Body of pancreas (tissue), 4 donors: Measurements from ENCODE around the gene SERPINA9. TPM values are rescaled to one million over a fixed set of nuclear protein-coding genes. Genes with fewer than 3 reads are reported as not detected.

Experiments
- ATAC-seq: fragments of 150-250 bp; one replicate; pipeline ENCODE4 v1.9.1; 2016
- DNase-seq, 4 donors: peaks; one replicate each; pipeline ENCODE4 v3.0.0-alpha.2; 2019
- H3K27ac ChIP-seq, 4 donors: fragments of 200-600 bp; sonication (generic); 1 replicate in 3 of 4; 2 replicates in 1 of 4; pipeline versions ENCODE4 v1.5.1 to v1.6.1; 2016 to 2019; ENCODE audit warnings: mild to moderate bottlenecking in 1 of 4, mixed read lengths in 1 of 4, moderate library complexity in 1 of 4
- H3K27me3 ChIP-seq, 2 donors: fragments of 200-600 bp; sonication (generic); one replicate each; pipeline ENCODE4 v1.6.0; 2016; ENCODE audit warnings: mild to moderate bottlenecking in 1 of 2
- H3K36me3 ChIP-seq, 2 donors: fragments of 200-600 bp; sonication (generic); replicated peaks in 1 of 2; 2 replicates each; pipeline ENCODE4 v1.5.1; 2016; ENCODE audit warnings: low read depth in 2 of 2; ENCODE audit not compliant: insufficient read depth in 1 of 2
- H3K4me1 ChIP-seq: fragments of 200-600 bp; sonication (generic); one replicate; pipeline ENCODE4 v1.6.0; 2016
- H3K4me3 ChIP-seq, 2 donors: fragments of 200-600 bp; sonication (generic); 1 replicate in 1 of 2; 2 replicates in 1 of 2; pipeline ENCODE4 v1.5.1; 2016 to 2019
- H3K9me3 ChIP-seq, 3 donors: fragments of 200-600 bp; sonication (generic); 1 replicate in 2 of 3; 2 replicates in 1 of 3; pipeline ENCODE4 v1.5.1; 2016
- CTCF ChIP-seq, 7 experiments: fragments of 450-650 bp in 4 of 7; fragments of 200-600 bp in 3 of 7; sonication (generic) in 3 of 7; IDR thresholded peaks; one replicate each; pipeline ENCODE4 v1.5.1; 2016 to 2019; ENCODE audit warnings: antibody characterized with exemption in 7 of 7
- POLR2A ChIP-seq, 3 donors: fragments of 450-650 bp; IDR thresholded peaks; one replicate each; pipeline ENCODE4 v1.6.1; 2016; ENCODE audit warnings: antibody characterized with exemption in 3 of 3, mild to moderate bottlenecking in 2 of 3
- WGBS, 2 donors: methylation state at CpG; one replicate each; pipeline ENCODE4 v1.1.5; 2017; 5-methylcytosine and 5-hydroxymethylcytosine counted together
- intact Hi-C: fragments of 100-400 bp; cut with DNase I; formaldehyde crosslinking; loops from one replicate; pipeline ENCODE4 v1.15.1; 2023
- total RNA-seq, 2 donors: library from RNA; depleted of rRNA; stranded (reverse); fragments of >200 nt; gene quantifications; one replicate each; pipeline ENCODE4 v1.1.0, GENCODE V29; 2016

Gene SERPINA9
- total RNA-seq, 2 donors from 2014 or later, result not detected

- ATAC-seq (no peak), DNase-seq (no peak)
- Histone ChIP-seq H3K9me3 (peaks cover 0 to 5% (median 0%) of the 10 kb centered on the region in 3 donors), H3K27me3 (no peaks in the 10 kb centered on the region), H3K36me3 (no peaks in the 10 kb centered on the region), H3K4me1 (no peaks in the 10 kb centered on the region), H3K27ac (no peak overlapping the region), H3K4me3 (no peak overlapping the region)
- intact Hi-C loops, result no loop called here
- 84 to 92% methylated on average over 7 of the region's 7 CpGs for WGBS, 2 donors
- TF ChIP-seq POLR2A (IDR thresholded peaks at IDR 0.05) (no peak), CTCF (IDR thresholded peaks at IDR 0.05) (no peak)
Observed at GRCh38 chr14:94462763-94463572, 13.0 kb downstream of the SERPINA9 start.

- WGBS, 2 donors, result 75 to 78% methylated on average over 6 of the region's 6 CpGs
- no peaks in the 10 kb centered on the region for H3K4me1 ChIP-seq
- H3K4me3 ChIP-seq, result no peak overlapping the region
- no peaks in the 10 kb centered on the region for H3K36me3 ChIP-seq
- H3K27me3 ChIP-seq, result no peaks in the 10 kb centered on the region
- H3K9me3 ChIP-seq, result peaks cover 0 to 5% (median 0%) of the 10 kb centered on the region in 3 donors
- TF ChIP-seq CTCF (IDR thresholded peaks at IDR 0.05), result no peak
- no peak overlapping the region for H3K27ac ChIP-seq
- DNase-seq (no peak), ATAC-seq (no peak)
- intact Hi-C loops, result no loop called here
Observed at GRCh38 chr14:94462219-94462551, 13.8 kb downstream of the SERPINA9 start.

- peaks cover 0 to 5% (median 0%) of the 10 kb centered on the region in 3 donors for H3K9me3 ChIP-seq
- H3K4me1 ChIP-seq, result no peaks in the 10 kb centered on the region
- no peaks in the 10 kb centered on the region for H3K36me3 ChIP-seq
- ATAC-seq (no peak), DNase-seq (no peak)
- H3K27me3 ChIP-seq, result no peaks in the 10 kb centered on the region
- TF ChIP-seq POLR2A (IDR thresholded peaks at IDR 0.05) (no peak), CTCF (IDR thresholded peaks at IDR 0.05) (no peak)
- intact Hi-C loops, result no loop called here
- 80% methylated on average over 19 of the region's 19 CpGs for whole genome bisulfite sequencing, 2 donors
- H3K27ac ChIP-seq, result no peak overlapping the region
- H3K4me3 ChIP-seq, result no peak overlapping the region
Observed at GRCh38 chr14:94461526-94462218, 14.3 kb downstream of the SERPINA9 start.

GRCh38 chr14:94460631-94461416, 15.2 kb downstream of the SERPINA9 start:
- TF ChIP-seq POLR2A (IDR thresholded peaks at IDR 0.05) (no peak), CTCF (IDR thresholded peaks at IDR 0.05) (no peak)
- DNase-seq, result no peak
- intact Hi-C loops, result no loop called here
- H3K4me1 ChIP-seq, result no peaks in the 10 kb centered on the region
- ATAC-seq, result no peak
- H3K9me3 ChIP-seq, result peaks cover 0 to 5% (median 0%) of the 10 kb centered on the region in 3 donors
- WGBS, 2 donors, result 72 to 78% methylated on average over 8 of the region's 8 CpGs
- H3K27me3 ChIP-seq, result no peaks in the 10 kb centered on the region
- no peak overlapping the region for H3K27ac ChIP-seq
- no peak overlapping the region for H3K4me3 ChIP-seq
- no peaks in the 10 kb centered on the region for H3K36me3 ChIP-seq
